Neural progenitor cell (in vitro differentiated cells): ENCODE data around the gene FOSB.

Experiments
- EZH2 ChIP-seq: fragments of 200-600 bp; sonication (generic); IDR thresholded peaks from 2 replicates; pipeline ENCODE4 v1.6.1; 2017; ENCODE audit warnings: antibody characterized with exemption, mild to moderate bottlenecking, moderate library complexity
- EZH2phosphoT487 ChIP-seq: fragments of 200-600 bp; sonication (generic); IDR thresholded peaks from 2 replicates; pipeline ENCODE4 v1.6.1; 2017; ENCODE audit warnings: antibody characterized with exemption
- TF ChIP-seq, protein P1 (sequence below): fragments of 200-600 bp; sonication (generic); IDR thresholded peaks from 2 replicates; pipeline ENCODE4 v1.5.1; 2017; ENCODE audit warnings: antibody characterized with exemption, mild to moderate bottlenecking

- TF ChIP-seq, protein P1, sequence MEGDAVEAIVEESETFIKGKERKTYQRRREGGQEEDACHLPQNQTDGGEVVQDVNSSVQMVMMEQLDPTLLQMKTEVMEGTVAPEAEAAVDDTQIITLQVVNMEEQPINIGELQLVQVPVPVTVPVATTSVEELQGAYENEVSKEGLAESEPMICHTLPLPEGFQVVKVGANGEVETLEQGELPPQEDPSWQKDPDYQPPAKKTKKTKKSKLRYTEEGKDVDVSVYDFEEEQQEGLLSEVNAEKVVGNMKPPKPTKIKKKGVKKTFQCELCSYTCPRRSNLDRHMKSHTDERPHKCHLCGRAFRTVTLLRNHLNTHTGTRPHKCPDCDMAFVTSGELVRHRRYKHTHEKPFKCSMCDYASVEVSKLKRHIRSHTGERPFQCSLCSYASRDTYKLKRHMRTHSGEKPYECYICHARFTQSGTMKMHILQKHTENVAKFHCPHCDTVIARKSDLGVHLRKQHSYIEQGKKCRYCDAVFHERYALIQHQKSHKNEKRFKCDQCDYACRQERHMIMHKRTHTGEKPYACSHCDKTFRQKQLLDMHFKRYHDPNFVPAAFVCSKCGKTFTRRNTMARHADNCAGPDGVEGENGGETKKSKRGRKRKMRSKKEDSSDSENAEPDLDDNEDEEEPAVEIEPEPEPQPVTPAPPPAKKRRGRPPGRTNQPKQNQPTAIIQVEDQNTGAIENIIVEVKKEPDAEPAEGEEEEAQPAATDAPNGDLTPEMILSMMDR: no peak
- TF ChIP-seq EZH2 (no peak), EZH2phosphoT487 (no peak)
Measured at GRCh38 chr19:45522010-45522941, 54.5 kb downstream of the FOSB start.
